ENCODE measurements around the gene PKN3.

DNA sequence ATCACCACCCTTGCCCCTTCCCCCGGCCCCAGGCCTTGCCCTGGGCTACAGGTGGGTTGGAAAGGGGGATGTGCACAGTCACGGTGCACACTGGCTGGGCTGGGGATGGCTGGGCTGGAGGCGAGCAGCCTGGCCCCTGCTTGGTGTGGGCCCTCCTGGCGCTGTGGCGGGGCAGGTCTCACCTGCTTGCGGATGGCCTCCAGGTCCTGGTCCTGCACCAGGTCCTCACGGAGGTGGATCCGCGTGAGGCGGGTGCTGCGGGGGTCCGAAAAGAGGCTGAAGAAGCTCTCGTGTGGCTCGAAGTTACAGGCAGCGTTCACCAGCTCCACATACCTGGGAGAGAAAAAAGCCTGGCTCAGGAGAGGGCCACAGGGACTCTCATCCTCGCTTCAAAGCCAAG is 51.3 kb downstream of the PKN3 start:
- TF ChIP-seq, protein P1, sequence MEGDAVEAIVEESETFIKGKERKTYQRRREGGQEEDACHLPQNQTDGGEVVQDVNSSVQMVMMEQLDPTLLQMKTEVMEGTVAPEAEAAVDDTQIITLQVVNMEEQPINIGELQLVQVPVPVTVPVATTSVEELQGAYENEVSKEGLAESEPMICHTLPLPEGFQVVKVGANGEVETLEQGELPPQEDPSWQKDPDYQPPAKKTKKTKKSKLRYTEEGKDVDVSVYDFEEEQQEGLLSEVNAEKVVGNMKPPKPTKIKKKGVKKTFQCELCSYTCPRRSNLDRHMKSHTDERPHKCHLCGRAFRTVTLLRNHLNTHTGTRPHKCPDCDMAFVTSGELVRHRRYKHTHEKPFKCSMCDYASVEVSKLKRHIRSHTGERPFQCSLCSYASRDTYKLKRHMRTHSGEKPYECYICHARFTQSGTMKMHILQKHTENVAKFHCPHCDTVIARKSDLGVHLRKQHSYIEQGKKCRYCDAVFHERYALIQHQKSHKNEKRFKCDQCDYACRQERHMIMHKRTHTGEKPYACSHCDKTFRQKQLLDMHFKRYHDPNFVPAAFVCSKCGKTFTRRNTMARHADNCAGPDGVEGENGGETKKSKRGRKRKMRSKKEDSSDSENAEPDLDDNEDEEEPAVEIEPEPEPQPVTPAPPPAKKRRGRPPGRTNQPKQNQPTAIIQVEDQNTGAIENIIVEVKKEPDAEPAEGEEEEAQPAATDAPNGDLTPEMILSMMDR (IDR thresholded peaks at IDR 0.05) = no peak
- no peak for TF ChIP-seq EZH2 (IDR thresholded peaks at IDR 0.05; ENCODE audit: borderline replicate concordance, insufficient read depth, low read depth, low read length, poor library complexity, severe bottlenecking)
